IMR-90 (cell line): ENCODE data around the gene VCL. TPM values are rescaled to one million over a fixed set of nuclear protein-coding genes. Genes with fewer than 3 reads are reported as not detected.

Source experiments
- ATAC-seq: fragments of 200-7000 bp; cut with Tn5 transposase; 2 replicates; pipeline ENCODE4 v1.9.1; 2020; ENCODE audit warnings: low read depth, mild to moderate bottlenecking, moderate library complexity
- BruUV-seq: library from RNA; stranded (reverse); fragments of 400-500 nt; replicated peaks from 2 replicates; lab custom pipeline; 2021; lab: Mats Ljungman, UMichigan
- CTCF ChIA-PET: fragments of 300-600 bp; formaldehyde crosslinking; extraction: SDS; loops from one replicate; lab custom pipeline; 2021; ENCODE audit warnings: antibody characterized with exemption; lab: Yijun Ruan, JAX
- POLR2A ChIA-PET: fragments of 300-600 bp; sonication (Branson Sonifier 250); formaldehyde crosslinking; loops from one replicate; lab custom pipeline; 2022; ENCODE audit warnings: antibody characterized with exemption; ENCODE audit not compliant: unreplicated experiment; lab: Charles Lee
- DNase-seq: peaks from one replicate; pipeline ENCODE4 v3.0.0; 2013
- H2AFZ ChIP-seq: replicated peaks from 2 replicates; pipeline ENCODE3; 2013; ENCODE audit warnings: low read length, mild to moderate bottlenecking; ENCODE audit not compliant: poor library complexity
- H2AK5ac ChIP-seq: 2 replicates; pipeline ENCODE4 v1.6.1; 2013; ENCODE audit warnings: low read depth, low read length, inconsistent platforms
- H2AK9ac ChIP-seq: replicated peaks from 2 replicates; pipeline ENCODE3; 2013; ENCODE audit warnings: mild to moderate bottlenecking, low read depth, low read length, moderate library complexity; ENCODE audit not compliant: poor library complexity
- H2BK120ac ChIP-seq: 2 replicates; pipeline ENCODE4 v1.6.1; 2013; ENCODE audit warnings: low read depth, low read length, inconsistent platforms
- H2BK15ac ChIP-seq: 3 replicates; pipeline ENCODE4 v1.6.1; 2013; ENCODE audit warnings: low read depth, low read length, inconsistent platforms
- H2BK20ac ChIP-seq: 2 replicates; pipeline ENCODE4 v1.6.1; 2013; ENCODE audit warnings: low read depth, mild to moderate bottlenecking, inconsistent platforms, low read length, moderate library complexity
- H2BK5ac ChIP-seq: 2 replicates; pipeline ENCODE4 v1.6.1; 2013; ENCODE audit warnings: mild to moderate bottlenecking, low read depth, low read length, inconsistent platforms; ENCODE audit not compliant: poor library complexity, severe bottlenecking
- H3K14ac ChIP-seq: replicated peaks from 2 replicates; pipeline ENCODE4 v1.6.1; 2013; ENCODE audit warnings: low read depth, low read length, inconsistent platforms
- H3K18ac ChIP-seq: 2 replicates; pipeline ENCODE4 v1.6.1; 2013; ENCODE audit warnings: low read depth, low read length, control low read depth
- H3K23ac ChIP-seq: 2 replicates; pipeline ENCODE4 v1.6.1; 2013; ENCODE audit warnings: low read depth, low read length, inconsistent platforms
- H3K27ac ChIP-seq: 2 replicates; pipeline ENCODE4 v1.5.1; 2013; ENCODE audit warnings: mild to moderate bottlenecking, control low read depth, low read length; ENCODE audit not compliant: insufficient read depth
- H3K27me3 ChIP-seq: 2 replicates; pipeline ENCODE4 v1.6.1; 2013; ENCODE audit warnings: low read length; ENCODE audit not compliant: control insufficient read depth, insufficient read depth
- H3K36me3 ChIP-seq: 2 replicates; pipeline ENCODE4 v1.6.1; 2013; ENCODE audit warnings: low read length, mixed read lengths; ENCODE audit not compliant: control insufficient read depth, insufficient read depth
- H3K4ac ChIP-seq: 2 replicates; pipeline ENCODE4 v1.6.1; 2013; ENCODE audit warnings: low read depth, low read length, inconsistent platforms
- H3K4me1 ChIP-seq: 2 replicates; pipeline ENCODE4 v1.6.1; 2013; ENCODE audit warnings: low read length, mixed read lengths; ENCODE audit not compliant: control insufficient read depth, insufficient read depth
- H3K4me2 ChIP-seq: 2 replicates; pipeline ENCODE4 v1.6.1; 2013; ENCODE audit warnings: low read depth, mild to moderate bottlenecking, control low read depth, low read length, moderate library complexity
- H3K4me3 ChIP-seq: 2 replicates; pipeline ENCODE4 v1.5.1; 2013; ENCODE audit warnings: low read depth, mild to moderate bottlenecking, control low read depth, low read length, moderate library complexity; ENCODE audit not compliant: insufficient read depth
- H3K56ac ChIP-seq: 2 replicates; pipeline ENCODE4 v1.6.1; 2013; ENCODE audit warnings: low read length, inconsistent platforms; ENCODE audit not compliant: insufficient read depth; ENCODE audit errors: extremely low read depth
- H3K79me1 ChIP-seq, 2 experiments: 2 replicates each; pipeline ENCODE4 v1.6.1; 2013; ENCODE audit warnings: low read length in 2 of 2, inconsistent platforms in 1 of 2, low read depth in 1 of 2
- H3K9ac ChIP-seq: 2 replicates; pipeline ENCODE4 v1.6.1; 2013; ENCODE audit warnings: low read depth, low read length, control low read depth
- H3K9me1 ChIP-seq: 2 replicates; pipeline ENCODE4 v1.6.1; 2013; ENCODE audit warnings: low read length, inconsistent platforms; ENCODE audit not compliant: insufficient read depth
- H3K9me3 ChIP-seq: 2 replicates; pipeline ENCODE4 v1.6.1; 2013; ENCODE audit warnings: low read length; ENCODE audit not compliant: control insufficient read depth, insufficient read depth
- H4K20me1 ChIP-seq: 2 replicates; pipeline ENCODE4 v1.6.1; 2013; ENCODE audit warnings: low read length, inconsistent platforms; ENCODE audit not compliant: insufficient read depth
- H4K5ac ChIP-seq: 2 replicates; pipeline ENCODE4 v1.6.1; 2013; ENCODE audit warnings: mild to moderate bottlenecking, low read depth, low read length, control low read depth
- H4K8ac ChIP-seq, 2 experiments: 2 replicates each; pipeline ENCODE4 v1.6.1; 2013; ENCODE audit warnings: low read depth in 2 of 2, low read length in 2 of 2, control low read depth in 1 of 2, inconsistent platforms in 1 of 2
- H4K91ac ChIP-seq: 2 replicates; pipeline ENCODE4 v1.6.1; 2013; ENCODE audit warnings: low read depth, low read length, inconsistent platforms; ENCODE audit not compliant: insufficient read depth
- FOS ChIP-seq: fragments of 150-350 bp; IDR thresholded peaks from 2 replicates; pipeline ENCODE4 v1.6.1; 2016; ENCODE audit warnings: low read depth, low read length
- MXI1 ChIP-seq: IDR thresholded peaks from 2 replicates; pipeline ENCODE4 v1.6.1; 2012; ENCODE audit warnings: low read depth, mild to moderate bottlenecking, low read length, moderate library complexity, borderline replicate concordance
- NFE2L2 ChIP-seq: fragments of 150-350 bp; IDR thresholded peaks from 2 replicates; pipeline ENCODE4 v1.6.1; 2016; ENCODE audit warnings: low read depth, mild to moderate bottlenecking, low read length
- SMC3 ChIP-seq: fragments of 150-350 bp; IDR thresholded peaks from 2 replicates; pipeline ENCODE4 v1.6.1; 2016; ENCODE audit warnings: low read depth, mild to moderate bottlenecking, antibody characterized with exemption, low read length, moderate library complexity
- dilution Hi-C: fragments of 300-500 bp; cut with HindIII; formaldehyde crosslinking; loops from one replicate; pipeline ENCODE4 v1.14.3; 2018; ENCODE audit warnings: low sequenced_read_pairs; ENCODE audit not compliant: unreplicated experiment
- in situ Hi-C: fragments of 300-500 bp; cut with MboI; formaldehyde crosslinking; loops from 3 replicates; pipeline ENCODE4 v1.14.3; 2019; ENCODE audit warnings: low sequenced_read_pairs, inconsistent platforms, mixed read lengths
- intact Hi-C: fragments of 100-400 bp; cut with micrococcal nuclease; formaldehyde crosslinking; loops from 2 replicates; pipeline ENCODE4 v1.10.0; 2022
- polyA plus RNA-seq, 3 experiments: library from polyadenylated mRNA; depleted of rRNA; stranded (reverse); fragments of >200 nt; gene quantifications; 2 replicates each; pipeline ENCODE4 v1.2.3, GENCODE V29; 2012; ENCODE audit warnings: low replicate concordance in 1 of 3
- total RNA-seq: library from RNA; depleted of rRNA; stranded (reverse); fragments of >200 nt; gene quantifications from 2 replicates; pipeline ENCODE4 v1.2.3, GENCODE V29; 2012

The VCL gene
- total and polyA plus RNA-seq, 2 of the 4 experiments (the other 2 are of a cell fraction): 227 to 283 TPM

DNA sequence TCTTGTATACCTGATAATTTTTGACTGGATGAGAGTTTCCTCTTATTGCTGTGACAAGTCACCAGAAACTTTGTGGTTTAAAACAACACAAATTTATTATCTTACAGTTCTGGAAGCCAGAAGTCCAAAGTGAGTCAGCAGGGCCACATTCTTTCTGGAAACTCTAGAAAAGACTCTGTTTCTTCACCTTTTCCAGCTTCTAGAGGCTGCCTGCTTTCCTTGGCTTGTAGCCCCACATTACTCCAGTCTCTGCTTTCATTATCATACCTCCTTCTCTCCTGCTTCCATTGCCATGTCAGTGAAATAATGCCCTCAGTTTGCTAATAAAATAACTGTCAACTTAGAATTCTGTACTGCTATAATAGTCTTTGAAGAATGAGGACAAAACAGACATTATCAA is 65.3 kb downstream of the VCL start:
- in situ Hi-C loops: no loop called here

More for the DNA sequence above, 65.3 kb downstream of the VCL start:
- H2BK120ac ChIP-seq: no peak overlapping the region
- no peaks in the 10 kb centered on the region for H3K27me3 ChIP-seq
- ChIA-PET POLR2A (no interaction called here), CTCF (no interaction called here)
- H2AK5ac ChIP-seq: no peak overlapping the region
- H3K9me1 ChIP-seq: peaks cover 9% of the 10 kb centered on the region
- peaks cover 6% of the 10 kb centered on the region for H3K4me1 ChIP-seq
- no peak overlapping the region for H3K14ac ChIP-seq
- DNase-seq: peak; percentile 53
- intact Hi-C loops (no loop called here), dilution Hi-C loops (no loop called here)
- TF ChIP-seq MXI1 (no peak), FOS (no peak), NFE2L2 (no peak), SMC3 (no peak)
- no peak overlapping the region for H3K27ac ChIP-seq
- H4K8ac ChIP-seq: no peak overlapping the region
- no peak overlapping the region for H3K4ac ChIP-seq
- no peak overlapping the region for H2BK15ac ChIP-seq
- BruUV-seq: no TSS peak
- no peak overlapping the region for H3K23ac ChIP-seq
- H3K36me3 ChIP-seq: peaks cover 24% of the 10 kb centered on the region
- no peak overlapping the region for H3K9ac ChIP-seq
- no peak overlapping the region for H4K91ac ChIP-seq
- H4K20me1 ChIP-seq: peaks cover 73% of the 10 kb centered on the region
- H3K18ac ChIP-seq: no peak overlapping the region
- H4K5ac ChIP-seq: no peak overlapping the region
- no peak overlapping the region for H2BK20ac ChIP-seq
- H3K9me3 ChIP-seq: peaks cover 6% of the 10 kb centered on the region
- peak overlapping the region; percentile 27 for H2BK5ac ChIP-seq
- no peak for ATAC-seq
- H3K4me2 ChIP-seq: no peak overlapping the region
- H2AFZ ChIP-seq: no peak overlapping the region
- no peak overlapping the region for H3K4me3 ChIP-seq
- H3K79me1 ChIP-seq: peaks cover 11 to 53% of the 10 kb centered on the region in 2 experiments; a peak in 2 of 4 replicates
- H2AK9ac ChIP-seq: no peak overlapping the region
- no peak overlapping the region for H3K56ac ChIP-seq
